SK-N-SH (cell line): ENCODE data around the gene ISLR. TPM values are rescaled to one million over a fixed set of nuclear protein-coding genes. Genes with fewer than 3 reads are reported as not detected.

ENCODE experiments used
- CTCF ChIA-PET: fragments of 300-600, 350-600 bp; formaldehyde crosslinking; extraction: SDS; loops from one replicate; lab custom pipeline; 2021; lab: Yijun Ruan, JAX
- POLR2A ChIA-PET: fragments of 350-600 bp; sonication (Branson Sonifier 250); formaldehyde crosslinking; extraction: SDS; loops from one replicate; lab custom pipeline; 2020; ENCODE audit warnings: antibody characterized with exemption, inconsistent platforms; lab: Yijun Ruan, JAX
- DNase-seq: peaks from one replicate; pipeline ENCODE4 v3.0.0; 2012
- H2AFZ ChIP-seq: fragments of 200-600 bp; sonication (generic); 2 replicates; pipeline ENCODE4 v1.8.1; 2016; ENCODE audit warnings: antibody characterized with exemption, mild to moderate bottlenecking, low read depth
- H3F3A ChIP-seq: fragments of 200-600 bp; sonication (generic); replicated peaks from 2 replicates; pipeline ENCODE3; 2016; ENCODE audit warnings: antibody characterized with exemption, mild to moderate bottlenecking; ENCODE audit not compliant: insufficient read depth
- H3K27ac ChIP-seq, 2 experiments: fragments of 200-500 bp in 1 of 2; fragments of 200-600 bp in 1 of 2; sonication (Bioruptor generic) in 1 of 2; sonication (generic), shearing (Covaris generic) in 1 of 2; 2 replicates each; pipeline versions ENCODE4 v1.5.1 to v1.6.1; 2014 to 2016; ENCODE audit warnings: low read depth in 2 of 2, inconsistent platforms in 1 of 2, low read length in 1 of 2, mild to moderate bottlenecking in 1 of 2, mixed read lengths in 1 of 2
- H3K27me3 ChIP-seq: fragments of 200-600 bp; sonication (generic), shearing (Covaris generic); 2 replicates; pipeline ENCODE4 v1.6.1; 2016; ENCODE audit warnings: mixed run types; ENCODE audit not compliant: insufficient read depth
- H3K36me3 ChIP-seq, 2 experiments: fragments of 200-500 bp in 1 of 2; fragments of 200-600 bp in 1 of 2; sonication (Bioruptor generic) in 1 of 2; sonication (generic) in 1 of 2; replicated peaks in 1 of 2; 2 replicates each; pipeline versions ENCODE3 to v1.5.1; 2014 to 2016; ENCODE audit warnings: low read length in 1 of 2, mild to moderate bottlenecking in 1 of 2; ENCODE audit not compliant: insufficient read depth in 2 of 2, control insufficient read depth in 1 of 2
- H3K4me1 ChIP-seq, 2 experiments: fragments of 200-500 bp in 1 of 2; fragments of 200-600 bp in 1 of 2; sonication (Bioruptor generic) in 1 of 2; sonication (generic), shearing (Covaris generic) in 1 of 2; 2 replicates each; pipeline versions ENCODE4 v1.5.1 to v1.6.1; 2014 to 2016; ENCODE audit warnings: low read depth in 1 of 2, low read length in 1 of 2, mixed run types in 1 of 2; ENCODE audit not compliant: insufficient read depth in 2 of 2, control insufficient read depth in 1 of 2
- H3K4me2 ChIP-seq: fragments of 200-600 bp; sonication (generic), shearing (Covaris generic); 2 replicates; pipeline ENCODE4 v1.6.1; 2017; ENCODE audit warnings: mixed run types
- H3K4me3 ChIP-seq, 2 experiments: fragments of 200-500 bp in 1 of 2; fragments of 200-600 bp in 1 of 2; sonication (Bioruptor generic) in 1 of 2; sonication (generic), shearing (Covaris generic) in 1 of 2; 2 replicates each; pipeline versions ENCODE4 v1.5.1 to v1.8.1; 2014 to 2016; ENCODE audit warnings: low read depth in 2 of 2, inconsistent platforms in 1 of 2, low read length in 1 of 2, mild to moderate bottlenecking in 1 of 2, mixed read lengths in 1 of 2, moderate library complexity in 1 of 2
- H3K79me2 ChIP-seq: fragments of 200-600 bp; sonication (generic); 2 replicates; pipeline ENCODE4 v1.8.1; 2017; ENCODE audit warnings: mild to moderate bottlenecking; ENCODE audit not compliant: insufficient read depth
- H3K9ac ChIP-seq: fragments of 200-600 bp; sonication (generic); 2 replicates; pipeline ENCODE4 v1.6.1; 2017; ENCODE audit warnings: mixed run types
- H3K9me2 ChIP-seq: fragments of 200-600 bp; sonication (generic); 2 replicates; pipeline ENCODE4 v1.6.1; 2017; ENCODE audit warnings: mixed run types
- H3K9me3 ChIP-seq: fragments of 200-600 bp; sonication (generic); 2 replicates; pipeline ENCODE4 v1.6.1; 2017; ENCODE audit warnings: mixed run types, mild to moderate bottlenecking, moderate library complexity
- H4K20me1 ChIP-seq: fragments of 200-600 bp; sonication (generic); 2 replicates; pipeline ENCODE4 v1.6.1; 2017; ENCODE audit warnings: mild to moderate bottlenecking, mixed run types; ENCODE audit not compliant: insufficient read depth
- CHD2 ChIP-seq: fragments of 150-350 bp; IDR thresholded peaks from 2 replicates; pipeline ENCODE4 v1.6.1; 2018; ENCODE audit warnings: low read length; ENCODE audit not compliant: partially characterized antibody
- ELF1 ChIP-seq: IDR thresholded peaks from 2 replicates; pipeline ENCODE4 v1.4.0; 2012
- TCF12 ChIP-seq: IDR thresholded peaks from 2 replicates; pipeline ENCODE4 v1.4.0; 2012
- USF2 ChIP-seq: fragments of 150-350 bp; IDR thresholded peaks from 2 replicates; pipeline ENCODE4 v1.6.1; 2017; ENCODE audit warnings: antibody characterized with exemption, low read length, low read depth, borderline replicate concordance
- WGBS: methylation state at CpG from one replicate; pipeline ENCODE4 v1.1.6; 2017; ENCODE audit warnings: low lambda C conversion rate; 5-methylcytosine and 5-hydroxymethylcytosine counted together
- polyA plus RNA-seq, 3 experiments: library from polyadenylated mRNA; depleted of rRNA; stranded (reverse); fragments of >200 nt; gene quantifications; 2 replicates each; pipeline ENCODE4 v1.2.3, GENCODE V29; 2012

ISLR gene
- polyA plus RNA-seq, 1 of the 3 experiments (the other 2 are of a cell fraction): 7.3 TPM

GRCh38 chr15:74170071-74170844, 3.3 kb upstream of the ISLR start:
- Histone ChIP-seq H3K36me3 (no peaks in the 10 kb centered on the region), H3K27me3 (no peaks in the 10 kb centered on the region), H3K27ac (no peak overlapping the region; a peak in 1 of 4 replicates), H3K4me3 (no peak overlapping the region), H3K4me1 (peaks cover 14 to 42% of the 10 kb centered on the region in 2 experiments; a peak in 2 of 4 replicates), H3K9me2 (no peaks in the 10 kb centered on the region), H3K9ac (no peak overlapping the region), H3K79me2 (no peaks in the 10 kb centered on the region), H3K4me2 (no peak overlapping the region), H3K9me3 (no peaks in the 10 kb centered on the region), H4K20me1 (no peaks in the 10 kb centered on the region), H2AFZ (no peak overlapping the region), H3F3A (peaks cover under 1% of the 10 kb centered on the region)
- POLR2A ChIA-PET: interaction anchor here (1.1 to 2.9 kb wide), 5 partner anchors 14 to 152 kb away, joined by 3 to 11 read pairs (median 4); no protein-coding TSS in a partner anchor
- TF ChIP-seq USF2: no peak
- TF ChIP-seq CHD2: peak; percentile 1
- peak; percentile 46 for DNase-seq
- WGBS: 88% methylated on average over 15 of the region's 15 CpGs
- CTCF ChIA-PET: interaction anchor here (0.9 to 5.9 kb wide), 5 partner anchors 11 to 138 kb away, joined by 4 to 39 read pairs (median 6); no protein-coding TSS in a partner anchor

GRCh38 chr15:74170875-74171578, 2.5 kb upstream of the ISLR start:
- Histone ChIP-seq H3K4me3 (no peak overlapping the region), H3K27ac (no peak overlapping the region; a peak in 1 of 4 replicates), H3K9me2 (no peaks in the 10 kb centered on the region), H2AFZ (no peak overlapping the region), H3K9me3 (no peaks in the 10 kb centered on the region), H3K9ac (no peak overlapping the region), H3K4me1 (peaks cover 14 to 50% of the 10 kb centered on the region in 2 experiments; a peak in 2 of 4 replicates), H3K27me3 (no peaks in the 10 kb centered on the region), H3K36me3 (no peaks in the 10 kb centered on the region), H3F3A (no peaks in the 10 kb centered on the region), H3K4me2 (no peak overlapping the region), H4K20me1 (no peaks in the 10 kb centered on the region), H3K79me2 (no peaks in the 10 kb centered on the region)
- POLR2A ChIA-PET: interaction anchor here (1.1 to 2.9 kb wide), 6 partner anchors 15 to 151 kb away, joined by 3 to 11 read pairs (median 4); no protein-coding TSS in a partner anchor
- TF ChIP-seq ELF1 (no peak), USF2 (no peak), TCF12 (no peak)
- CTCF ChIA-PET: interaction anchor here (1.1 to 5.9 kb wide), 7 partner anchors 11 to 137 kb away, joined by 3 to 39 read pairs (median 6); no protein-coding TSS in a partner anchor
- 77% methylated on average over 3 of the region's 7 CpGs for WGBS
- no peak for DNase-seq
